Hepatocyte (in vitro differentiated cells): ENCODE measurements around the gene FLT3LG.

Source experiments
- CTCF ChIP-seq: fragments of 200-600 bp; sonication (generic); IDR thresholded peaks from 2 replicates; pipeline ENCODE4 v1.5.1; 2016; ENCODE audit warnings: antibody characterized with exemption, mild to moderate bottlenecking; ENCODE audit not compliant: poor library complexity
- EZH2 ChIP-seq: fragments of 200-600 bp; sonication (generic); IDR thresholded peaks from 2 replicates; pipeline ENCODE4 v1.6.1; 2016; ENCODE audit warnings: antibody characterized with exemption, mild to moderate bottlenecking, borderline replicate concordance
- EZH2phosphoT487 ChIP-seq: fragments of 200-600 bp; sonication (generic); IDR thresholded peaks from one replicate; pipeline ENCODE4 v1.6.1; 2018; ENCODE audit warnings: antibody characterized with exemption, mild to moderate bottlenecking, low read depth, moderate library complexity; ENCODE audit not compliant: unreplicated experiment, severe bottlenecking

GRCh38 chr19:49447485-49448431, 26.3 kb upstream of the FLT3LG start:
- TF ChIP-seq CTCF: no peak
- TF ChIP-seq EZH2: no peak
- TF ChIP-seq EZH2phosphoT487: no peak
